Measurements from ENCODE around the gene KIRREL1. TPM values are rescaled to one million over a fixed set of nuclear protein-coding genes. Genes with fewer than 3 reads are reported as not detected.

The KIRREL1 gene
- total RNA-seq, 4 donors from 2014 or later, result 8.8 to 19.6 (median 14.5) TPM

DNA sequence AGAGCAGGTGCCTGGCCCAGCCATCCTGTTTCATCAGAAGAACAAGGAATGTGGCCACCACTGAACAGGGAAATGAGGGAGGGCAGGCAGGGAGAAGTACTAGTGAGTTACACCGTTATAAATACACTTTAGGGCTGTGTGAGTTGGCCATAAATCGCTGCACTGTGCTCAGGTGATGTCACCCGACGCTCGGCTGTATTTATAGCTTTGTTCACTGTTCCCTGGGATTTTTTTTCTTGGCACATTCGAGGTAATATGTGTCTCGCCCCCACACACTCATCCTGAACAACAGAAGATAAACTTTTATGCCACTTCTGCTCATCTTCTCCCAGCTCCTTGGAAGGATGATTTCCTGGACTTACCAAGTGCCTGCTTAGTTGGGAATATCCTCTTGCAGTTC lies 9.0 kb upstream of the KIRREL1 start:
- no peak for TF ChIP-seq POLR2A (IDR thresholded peaks at IDR 0.05)
- TF ChIP-seq, protein P1, sequence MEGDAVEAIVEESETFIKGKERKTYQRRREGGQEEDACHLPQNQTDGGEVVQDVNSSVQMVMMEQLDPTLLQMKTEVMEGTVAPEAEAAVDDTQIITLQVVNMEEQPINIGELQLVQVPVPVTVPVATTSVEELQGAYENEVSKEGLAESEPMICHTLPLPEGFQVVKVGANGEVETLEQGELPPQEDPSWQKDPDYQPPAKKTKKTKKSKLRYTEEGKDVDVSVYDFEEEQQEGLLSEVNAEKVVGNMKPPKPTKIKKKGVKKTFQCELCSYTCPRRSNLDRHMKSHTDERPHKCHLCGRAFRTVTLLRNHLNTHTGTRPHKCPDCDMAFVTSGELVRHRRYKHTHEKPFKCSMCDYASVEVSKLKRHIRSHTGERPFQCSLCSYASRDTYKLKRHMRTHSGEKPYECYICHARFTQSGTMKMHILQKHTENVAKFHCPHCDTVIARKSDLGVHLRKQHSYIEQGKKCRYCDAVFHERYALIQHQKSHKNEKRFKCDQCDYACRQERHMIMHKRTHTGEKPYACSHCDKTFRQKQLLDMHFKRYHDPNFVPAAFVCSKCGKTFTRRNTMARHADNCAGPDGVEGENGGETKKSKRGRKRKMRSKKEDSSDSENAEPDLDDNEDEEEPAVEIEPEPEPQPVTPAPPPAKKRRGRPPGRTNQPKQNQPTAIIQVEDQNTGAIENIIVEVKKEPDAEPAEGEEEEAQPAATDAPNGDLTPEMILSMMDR (IDR thresholded peaks at IDR 0.05), result no peak
- no peak overlapping the region for H3K4me3 ChIP-seq (ENCODE audit: low read depth, poor library complexity, severe bottlenecking)
- intact Hi-C loops (cut with DNase I; ENCODE audit: low total_unique reads), result no loop called here
- WGBS, 2 donors, result 37 to 44% methylated on average over 7 of the region's 7 CpGs
- no peak for DNase-seq (ENCODE audit: low spot score in 2 of 2)

DNA sequence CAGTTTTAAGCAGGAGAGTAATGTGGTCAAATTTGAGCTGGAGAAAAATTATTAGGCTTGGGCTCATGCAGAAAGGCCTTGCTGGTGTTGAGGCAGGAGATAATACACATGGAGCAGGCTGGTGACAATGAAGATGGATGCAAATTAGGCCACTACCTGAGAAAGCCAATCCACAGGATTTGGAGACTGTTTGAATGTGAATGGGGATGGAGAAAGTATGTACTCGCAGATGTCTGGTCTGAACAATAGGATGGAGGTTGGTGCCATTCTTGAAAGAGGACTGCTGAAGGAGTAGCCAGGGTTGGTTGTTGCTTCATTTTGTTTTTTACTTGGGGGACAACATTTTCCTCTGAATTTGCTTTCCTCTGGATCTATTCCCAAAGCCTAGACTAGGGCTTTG lies 8.0 kb upstream of the KIRREL1 start:
- no peak overlapping the region for H3K4me3 ChIP-seq (ENCODE audit: low read depth, poor library complexity, severe bottlenecking)
- intact Hi-C loops (cut with DNase I; ENCODE audit: low total_unique reads), result no loop called here
- TF ChIP-seq POLR2A (IDR thresholded peaks at IDR 0.05), result no peak
- TF ChIP-seq, protein P1 (IDR thresholded peaks at IDR 0.05), result no peak
- 86 to 91% methylated on average over 1 of the region's 1 CpG for WGBS, 2 donors
- no peak for DNase-seq (ENCODE audit: low spot score in 2 of 2)

DNA sequence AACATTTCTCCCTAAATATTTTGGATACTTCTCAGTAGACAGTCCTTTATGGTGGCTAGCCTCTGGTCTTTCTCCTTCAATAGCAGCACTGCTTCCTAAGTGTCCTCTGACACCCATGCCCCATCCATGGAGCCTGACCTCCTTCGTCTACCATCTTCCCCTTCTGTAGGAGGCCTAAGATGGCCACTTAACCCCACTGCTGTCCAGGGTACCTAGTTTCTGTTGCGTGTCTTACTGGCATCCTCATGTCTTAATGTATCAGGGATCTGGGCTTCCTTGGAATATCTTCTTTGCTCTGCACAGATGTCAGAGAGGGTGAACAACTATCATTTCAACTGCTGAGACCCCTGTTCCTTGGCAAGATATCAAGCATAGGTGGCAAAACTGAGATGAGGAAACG lies 5.4 kb upstream of the KIRREL1 start:
- H3K4me3 ChIP-seq (ENCODE audit: low read depth, poor library complexity, severe bottlenecking), result no peak overlapping the region
- no peak for DNase-seq (ENCODE audit: low spot score in 2 of 2)
- intact Hi-C loops (cut with DNase I; ENCODE audit: low total_unique reads), result no loop called here
- WGBS, 2 donors, result 80 to 86% methylated on average over 3 of the region's 3 CpGs
- no peak for TF ChIP-seq POLR2A (IDR thresholded peaks at IDR 0.05)
- TF ChIP-seq, protein P1 (IDR thresholded peaks at IDR 0.05), result no peak

DNA sequence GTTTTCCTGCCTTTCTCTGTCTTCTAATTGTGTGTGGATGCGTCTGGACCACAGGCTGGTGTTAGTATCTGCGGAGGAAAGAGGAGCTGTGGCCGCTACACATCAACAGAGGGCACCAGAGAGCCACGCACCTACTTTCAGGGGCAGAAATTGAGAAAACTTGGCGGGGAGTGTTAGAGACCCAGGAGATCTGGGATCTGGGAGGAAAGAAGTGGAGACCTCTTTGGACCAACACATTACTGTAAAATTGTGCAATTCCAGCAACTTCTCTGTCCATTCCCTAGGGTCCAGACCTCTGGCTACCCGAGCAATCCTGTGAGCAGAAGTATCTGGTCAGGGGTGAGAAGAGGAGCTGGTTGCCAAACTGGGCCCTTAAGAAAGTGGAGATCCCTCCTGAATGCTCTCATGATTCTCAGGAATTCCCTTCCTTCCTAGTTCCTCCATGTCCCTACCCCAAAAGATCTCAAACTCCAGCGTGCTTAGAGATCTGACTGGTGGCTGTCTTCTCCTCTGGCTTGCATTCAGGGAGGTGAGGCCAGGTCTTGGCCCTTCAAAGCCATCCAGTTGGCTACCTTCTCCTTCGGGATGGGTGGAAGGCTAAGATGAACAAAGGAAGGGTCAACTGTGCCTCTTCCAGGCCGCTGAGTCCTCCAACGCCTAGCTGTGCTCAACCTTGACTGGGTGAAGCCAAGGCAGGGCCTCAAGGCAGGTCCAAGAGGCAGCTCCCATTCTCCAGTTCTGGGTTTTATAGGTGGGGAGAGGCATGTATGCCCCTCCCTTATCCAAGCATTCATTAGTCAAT lies 1.2 kb upstream of the KIRREL1 start:
- no peak for TF ChIP-seq POLR2A (IDR thresholded peaks at IDR 0.05)
- TF ChIP-seq, protein P1 (IDR thresholded peaks at IDR 0.05), result peak in 1 of 3 donors; percentile 81

DNA sequence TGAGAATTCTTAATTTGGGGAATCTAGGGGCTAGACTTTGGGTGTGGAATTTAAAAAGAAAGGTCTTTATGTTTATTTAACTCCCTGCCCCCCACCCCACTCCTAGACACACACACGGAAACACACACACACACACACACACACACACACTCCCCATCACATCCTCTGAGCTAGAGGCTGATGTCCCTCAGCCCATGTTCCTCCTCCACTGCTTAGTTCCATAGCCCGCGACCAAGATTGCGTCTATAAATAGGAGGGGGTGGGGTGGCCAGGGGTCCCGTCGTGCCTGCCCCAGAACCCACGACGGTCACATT lies 655 bp upstream of the KIRREL1 start:
- intact Hi-C loops (cut with DNase I; ENCODE audit: low total_unique reads), result loop anchor here (5.0 kb wide), 2 partner anchors 45 to 95 kb away; no protein-coding TSS in a partner anchor
- DNase-seq (ENCODE audit: low spot score in 2 of 2), result no peak
- WGBS, 2 donors, result 1 to 4% methylated on average over 8 of the region's 8 CpGs
- H3K4me3 ChIP-seq (ENCODE audit: low read depth, poor library complexity, severe bottlenecking), result no peak overlapping the region
- no peak for TF ChIP-seq POLR2A (IDR thresholded peaks at IDR 0.05)
- TF ChIP-seq, protein P1 (IDR thresholded peaks at IDR 0.05), result no peak

More for the DNA sequence above, 1.2 kb upstream of the KIRREL1 start:
- DNase-seq (ENCODE audit: low spot score in 2 of 2), result peak; percentile 67 to 92
- 37 to 39% methylated on average over 10 of the region's 10 CpGs for WGBS, 2 donors
- H3K4me3 ChIP-seq (ENCODE audit: low read depth, poor library complexity, severe bottlenecking), result no peak overlapping the region
- intact Hi-C loops (cut with DNase I; ENCODE audit: low total_unique reads), result loop anchor here (5.0 kb wide), 2 partner anchors 45 to 95 kb away; no protein-coding TSS in a partner anchor

Measured in lower leg skin (tissue), 4 donors.